Measurements from ENCODE around the gene ATRIP. TPM values are rescaled to one million over a fixed set of nuclear protein-coding genes. Genes with fewer than 3 reads are reported as not detected.

The ATRIP gene
- total and polyA plus RNA-seq, 2 of the 4 experiments (the other 2 are of a cell fraction), result 6.8 to 10.8 TPM

GRCh38 chr3:48418140-48418539, 28.4 kb upstream of the ATRIP start:
- H3K79me1 ChIP-seq (ENCODE audit: low read depth in 1 of 2, low read length in 2 of 2), result peaks cover 2 to 18% of the 10 kb centered on the region in 2 experiments; a peak in 3 of 4 replicates
- H2BK20ac ChIP-seq (ENCODE audit: low read depth, low read length), result no peak overlapping the region
- H4K5ac ChIP-seq (ENCODE audit: low read depth, low read length), result no peak overlapping the region
- no peak overlapping the region for H3K4ac ChIP-seq (ENCODE audit: low read depth, low read length)
- H3K56ac ChIP-seq (ENCODE audit: extremely low read depth, insufficient read depth, low read length), result no peak overlapping the region
- no peak overlapping the region for H2BK5ac ChIP-seq (ENCODE audit: low read depth, low read length, poor library complexity, severe bottlenecking)
- ChIA-PET CTCF (no interaction called here), POLR2A (ENCODE audit: unreplicated experiment) (no interaction called here)
- no peak overlapping the region for H3K4me2 ChIP-seq (ENCODE audit: low read depth, low read length)
- in situ Hi-C loops (cut with MboI; ENCODE audit: low sequenced_read_pairs) (no loop called here), dilution Hi-C loops (cut with HindIII; ENCODE audit: low sequenced_read_pairs, unreplicated experiment) (no loop called here), intact Hi-C loops (cut with micrococcal nuclease) (no loop called here)
- H3K14ac ChIP-seq (replicated peaks; ENCODE audit: low read depth, low read length), result no peak overlapping the region
- BruUV-seq (replicated peaks), result no TSS peak
- H3K9me3 ChIP-seq (ENCODE audit: control insufficient read depth, insufficient read depth, low read length), result no peaks in the 10 kb centered on the region
- ATAC-seq (ENCODE audit: low read depth) (no peak), DNase-seq (no peak)
- H3K9ac ChIP-seq (ENCODE audit: low read depth, low read length), result no peak overlapping the region
- H3K18ac ChIP-seq (ENCODE audit: low read depth, low read length), result no peak overlapping the region
- H3K9me1 ChIP-seq (ENCODE audit: insufficient read depth, low read length), result no peaks in the 10 kb centered on the region
- H3K36me3 ChIP-seq (ENCODE audit: control insufficient read depth, insufficient read depth, low read length), result peaks cover 47% of the 10 kb centered on the region
- no peak overlapping the region for H3K23ac ChIP-seq (ENCODE audit: low read depth, low read length)
- H2AK5ac ChIP-seq (ENCODE audit: low read depth, low read length), result no peak overlapping the region
- no peaks in the 10 kb centered on the region; the same call in 1 of the 2 replicates for H4K20me1 ChIP-seq (ENCODE audit: insufficient read depth, low read length)
- TF ChIP-seq MAZ (IDR thresholded peaks at IDR 0.05; ENCODE audit: borderline replicate concordance, low read depth, low read length), result no peak
- TF ChIP-seq RFX5 (IDR thresholded peaks at IDR 0.05; ENCODE audit: low read depth, low read length), result no peak
- no peak for TF ChIP-seq RAD21 (IDR thresholded peaks at IDR 0.05; ENCODE audit: low read length)
- TF ChIP-seq NFE2L2 (IDR thresholded peaks at IDR 0.05; ENCODE audit: low read depth, low read length), result no peak
- TF ChIP-seq SMC3 (IDR thresholded peaks at IDR 0.05; ENCODE audit: low read depth, low read length), result no peak
- TF ChIP-seq BHLHE40 (IDR thresholded peaks at IDR 0.05; ENCODE audit: low read depth, low read length), result no peak
- TF ChIP-seq CEBPB (IDR thresholded peaks at IDR 0.05; ENCODE audit: low read depth, low read length), result no peak
- TF ChIP-seq USF2 (IDR thresholded peaks at IDR 0.05; ENCODE audit: low read depth, low read length), result no peak
- no peak for TF ChIP-seq ELK1 (IDR thresholded peaks at IDR 0.05; ENCODE audit: borderline replicate concordance, low read depth, low read length)
- no peak for TF ChIP-seq CHD1 (IDR thresholded peaks at IDR 0.05; ENCODE audit: low read depth, low read length)
- H4K8ac ChIP-seq (ENCODE audit: low read depth in 2 of 2, low read length in 2 of 2), result no peak overlapping the region
- H2AK9ac ChIP-seq (replicated peaks; ENCODE audit: low read depth, low read length, poor library complexity), result no peak overlapping the region
- H2AFZ ChIP-seq (replicated peaks; ENCODE audit: low read length, poor library complexity), result no peak overlapping the region
- H3K4me3 ChIP-seq (ENCODE audit: insufficient read depth, low read depth, low read length), result no peak overlapping the region
- no peak overlapping the region for H2BK15ac ChIP-seq (ENCODE audit: low read depth, low read length)
- 98% methylated on average over 5 of the region's 17 CpGs; no CpG with 5 or more reads in 1 of the 2 experiments for WGBS, 2 experiments (ENCODE audit: extremely low coverage in 2 of 2, insufficient read length in 1 of 2)
- H3K27ac ChIP-seq (ENCODE audit: insufficient read depth, low read length), result no peak overlapping the region
- H3K4me1 ChIP-seq (ENCODE audit: control insufficient read depth, insufficient read depth, low read length), result no peaks in the 10 kb centered on the region
- no peak overlapping the region for H2BK120ac ChIP-seq (ENCODE audit: low read depth, low read length)
- no peaks in the 10 kb centered on the region for H3K27me3 ChIP-seq (ENCODE audit: control insufficient read depth, insufficient read depth, low read length)
- no peak overlapping the region for H4K91ac ChIP-seq (ENCODE audit: insufficient read depth, low read depth, low read length)

All from IMR-90 (cell line).